ENCODE results near the gene JMJD8.

Gene JMJD8

GRCh38 chr16:658679-659571 is 25.2 kb downstream of the JMJD8 start:
- DNase-seq = no peak

- no peak for DNase-seq
These were observed 26.6 kb downstream of the JMJD8 start for GRCh38 chr16:657487-657886.

GRCh38 chr16:654034-654433 is 30.1 kb downstream of the JMJD8 start:
- no peak for DNase-seq

- no peak for DNase-seq
These were observed 31.5 kb downstream of the JMJD8 start for GRCh38 chr16:652454-653305.

- DNase-seq = no peak
These were observed 32.3 kb downstream of the JMJD8 start for GRCh38 chr16:651844-652243.

GRCh38 chr16:649631-650030 is 34.5 kb downstream of the JMJD8 start:
- DNase-seq = no peak

DNA sequence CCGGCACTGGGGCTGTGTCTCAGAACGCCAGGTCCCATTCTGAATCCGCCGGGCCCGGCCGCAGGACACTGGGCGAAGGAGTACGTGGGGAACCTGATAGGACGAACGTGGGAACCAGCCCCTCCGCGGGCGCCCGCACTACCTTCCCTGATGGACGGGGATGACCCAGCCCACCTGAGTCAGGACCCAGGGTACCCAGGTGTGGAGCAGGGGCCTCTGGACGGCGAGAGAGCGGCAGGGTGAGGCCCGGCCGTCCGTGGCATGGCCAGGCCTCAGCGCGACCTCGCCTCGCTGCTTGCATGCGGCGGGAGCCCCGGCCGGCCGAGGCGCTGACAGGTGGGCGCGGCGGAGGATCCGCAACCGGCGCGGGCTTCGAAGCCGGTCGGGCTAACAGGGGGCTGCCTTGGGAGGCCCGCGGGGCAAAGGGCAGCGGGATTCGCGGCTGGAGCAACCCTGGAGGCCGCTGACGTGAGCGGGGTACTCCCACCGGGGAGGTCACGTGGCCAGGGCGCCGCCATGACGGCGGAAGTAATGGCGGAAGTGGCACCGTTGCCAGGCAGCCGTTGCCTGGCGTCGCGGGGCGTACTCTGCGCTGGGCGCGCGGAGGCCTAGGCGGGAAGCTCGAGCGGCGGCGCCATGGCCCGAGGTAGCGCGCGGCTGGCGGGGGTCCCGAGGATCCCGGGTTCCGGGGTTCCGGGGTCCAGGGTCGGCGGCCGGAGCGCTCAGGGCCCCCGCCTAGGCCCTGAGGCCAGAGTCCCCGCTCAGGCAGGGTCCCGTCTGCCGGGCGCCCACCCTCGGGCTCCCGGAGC is 35.1 kb downstream of the JMJD8 start, which contains the start of gene WDR90:
TSS of gene WDR90 (plus strand) at position 585 of the 809 bp plus-strand sequence. CDS start at position 637, 52 bp downstream.
- peak; percentile 82 for DNase-seq

DNA sequence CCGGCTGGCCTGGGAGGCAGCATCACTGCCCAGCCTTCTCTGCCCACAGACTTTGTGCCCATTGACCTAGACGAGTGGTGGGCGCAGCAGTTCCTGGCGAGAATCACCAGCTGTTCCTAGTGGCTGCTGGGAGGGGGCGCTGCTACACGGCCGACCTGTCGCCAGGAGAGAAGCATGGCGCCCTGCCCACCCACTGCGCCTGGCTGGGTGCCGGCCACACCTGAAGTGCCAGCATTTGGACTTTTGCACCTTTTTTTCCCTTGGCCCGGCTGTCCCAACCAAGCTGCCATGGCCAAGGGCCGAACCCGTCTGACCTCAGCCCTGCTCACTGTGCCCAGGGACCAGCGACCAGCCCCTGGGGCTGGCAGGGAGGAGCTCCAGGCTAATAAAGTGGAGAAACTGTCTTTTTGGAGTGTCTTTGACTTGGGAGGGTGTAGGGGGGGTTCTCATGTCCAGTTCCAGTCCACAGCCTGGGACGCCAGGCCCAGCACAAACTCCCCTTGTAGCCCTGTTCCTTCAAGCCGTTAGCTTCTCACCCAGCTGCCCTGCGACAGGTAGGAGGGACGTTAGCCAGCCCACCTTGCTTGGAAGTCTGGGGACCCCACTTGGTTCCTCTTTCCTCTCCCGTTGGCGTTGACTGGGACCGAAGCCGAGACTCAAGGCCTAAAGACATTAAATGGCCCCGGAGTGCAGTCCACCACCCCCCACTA is 35.9 kb downstream of the JMJD8 start:
- DNase-seq = no peak

- no peak for DNase-seq
These were observed 36.8 kb downstream of the JMJD8 start for GRCh38 chr16:647173-647902.

- no peak for DNase-seq
These were observed 37.4 kb downstream of the JMJD8 start for GRCh38 chr16:646679-647172.

GRCh38 chr16:645852-646678 is 38.1 kb downstream of the JMJD8 start:
- DNase-seq = no peak

- DNase-seq = no peak
These were observed 39.6 kb downstream of the JMJD8 start for GRCh38 chr16:644556-644955.

GRCh38 chr16:643050-643368 is 41.1 kb downstream of the JMJD8 start:
- no peak for DNase-seq

GRCh38 chr16:642189-643049 is 41.7 kb downstream of the JMJD8 start:
- DNase-seq = no peak

DNA sequence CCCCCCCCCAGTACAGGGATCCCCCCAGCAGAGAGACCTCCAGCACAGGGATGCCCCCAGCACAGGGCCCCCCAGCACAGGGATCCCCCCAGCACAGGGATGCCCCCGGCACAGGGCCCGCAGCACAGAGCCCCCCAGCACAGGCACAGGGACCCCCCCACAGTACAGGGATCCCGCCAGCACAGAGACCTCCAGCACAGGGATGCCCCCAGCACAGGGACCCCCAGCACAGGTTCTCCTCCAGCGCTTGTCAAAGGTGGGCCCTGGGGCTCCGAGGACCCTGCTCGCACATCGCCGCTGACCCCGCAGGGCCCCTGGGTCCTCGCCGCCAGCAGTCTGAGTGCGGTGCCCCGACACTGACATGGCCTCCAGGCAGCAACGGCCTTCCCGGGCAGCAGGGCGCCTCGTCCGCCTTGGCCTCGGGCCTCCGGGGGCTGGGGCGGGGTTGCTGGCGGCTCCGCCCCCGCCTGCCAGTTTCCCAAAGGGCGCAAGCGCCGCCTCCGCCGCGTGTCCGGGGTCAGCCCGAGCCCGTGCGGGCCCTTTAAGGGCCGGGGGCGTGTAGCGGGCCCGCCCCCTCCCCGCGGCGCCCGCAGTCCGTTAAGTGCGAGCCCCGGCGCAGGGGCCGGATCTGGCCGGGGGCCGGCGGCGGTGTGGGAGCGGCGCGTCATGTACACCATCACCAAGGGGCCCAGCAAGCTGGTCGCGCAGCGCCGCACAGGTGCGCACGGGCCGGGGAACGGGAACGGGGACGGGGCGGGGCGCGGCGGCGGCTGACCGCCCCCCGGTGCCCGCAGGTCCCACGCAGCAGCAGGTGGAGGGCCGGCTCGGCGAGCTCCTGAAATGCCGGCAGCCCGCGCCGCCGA is 42.6 kb downstream of the JMJD8 start, which contains the start of gene MCRIP2:
TSS of gene MCRIP2 (plus strand) at position 503 of the 863 bp plus-strand sequence. CDS start at position 667, 164 bp downstream.
- peak; percentile 39 for DNase-seq

DNA sequence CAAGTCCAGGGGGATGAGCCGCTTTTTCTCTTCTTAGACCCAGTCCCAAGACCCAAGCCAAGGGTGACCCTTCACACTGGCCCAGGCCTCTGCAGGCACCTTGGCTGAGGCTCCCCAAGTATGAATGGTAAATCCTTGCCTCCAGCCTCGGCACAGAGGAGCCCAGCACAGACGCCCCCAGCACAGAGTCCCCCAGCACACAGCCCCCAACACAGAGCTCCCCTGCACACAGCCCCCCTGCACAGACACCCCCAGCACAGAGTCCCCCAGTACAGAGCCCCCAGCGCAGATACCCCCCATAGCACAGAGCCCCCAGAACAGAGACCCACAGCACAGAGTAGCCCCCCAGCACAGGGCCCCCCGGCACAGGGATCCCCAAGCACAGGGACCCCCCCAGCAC is 43.5 kb downstream of the JMJD8 start:
- no peak for DNase-seq

- no peak for DNase-seq
These were observed 45.3 kb downstream of the JMJD8 start for GRCh38 chr16:638836-639235.

GRCh38 chr16:638034-638543 is 46.0 kb downstream of the JMJD8 start:
- DNase-seq = no peak

Data from DMS 273 treated with DMSO at 0.1 percent for 48 hours (cell line).